MM.1S (cell line): ENCODE data around the gene RUNX2.

Experiments used
- DNase-seq: peaks from one replicate; pipeline ENCODE4 v3.0.0-alpha.2; 2015
- H2AFZ ChIP-seq: fragments of 300-600 bp; sonication (generic); 2 replicates; pipeline ENCODE4 v1.6.0; 2016; ENCODE audit warnings: antibody characterized with exemption, low read length
- H3F3A ChIP-seq: fragments of 300-600 bp; sonication (generic); 2 replicates; pipeline ENCODE4 v1.6.1; 2016; ENCODE audit warnings: mild to moderate bottlenecking, antibody characterized with exemption, low read length, moderate library complexity, mixed read lengths; ENCODE audit not compliant: insufficient read depth
- H3K27ac ChIP-seq: fragments of 300-600 bp; sonication (generic); 2 replicates; pipeline ENCODE4 v1.5.1; 2016; ENCODE audit warnings: mild to moderate bottlenecking, low read length
- H3K27me3 ChIP-seq: fragments of 300-600 bp; sonication (generic); replicated peaks from 2 replicates; pipeline ENCODE4 v1.6.0; 2016; ENCODE audit warnings: low read length; ENCODE audit not compliant: insufficient read depth
- H3K36me3 ChIP-seq: fragments of 300-600 bp; sonication (generic); replicated peaks from 2 replicates; pipeline ENCODE4 v1.6.1; 2016; ENCODE audit warnings: mild to moderate bottlenecking, low read length, mixed read lengths; ENCODE audit not compliant: insufficient read depth
- H3K4me1 ChIP-seq: fragments of 300-600 bp; sonication (generic); 2 replicates; pipeline ENCODE4 v1.6.1; 2016; ENCODE audit warnings: low read length, mixed read lengths
- H3K4me2 ChIP-seq: fragments of 300-600 bp; sonication (generic); 2 replicates; pipeline ENCODE4 v1.6.0; 2016; ENCODE audit warnings: low read depth, low read length
- H3K4me3 ChIP-seq: fragments of 300-600 bp; sonication (generic); 2 replicates; pipeline ENCODE4 v1.5.1; 2016; ENCODE audit warnings: low read length, mixed read lengths
- H3K79me2 ChIP-seq: fragments of 300-600 bp; sonication (generic); 2 replicates; pipeline ENCODE4 v1.6.1; 2016; ENCODE audit warnings: mixed run types, low read length, mixed read lengths
- H3K9ac ChIP-seq: fragments of 300-600 bp; sonication (generic); 2 replicates; pipeline ENCODE4 v1.6.1; 2016; ENCODE audit warnings: low read length, mixed read lengths
- H3K9me2 ChIP-seq: fragments of 300-600 bp; sonication (generic); replicated peaks from 2 replicates; pipeline ENCODE4 v1.6.1; 2016; ENCODE audit warnings: mild to moderate bottlenecking, low read length, mixed read lengths; ENCODE audit not compliant: insufficient read depth
- H3K9me3 ChIP-seq: fragments of 300-600 bp; sonication (generic); replicated peaks from 2 replicates; pipeline ENCODE4 v1.6.1; 2016; ENCODE audit warnings: mild to moderate bottlenecking, low read length, mixed read lengths; ENCODE audit not compliant: insufficient read depth
- H4K20me1 ChIP-seq: fragments of 300-600 bp; sonication (generic); 2 replicates; pipeline ENCODE4 v1.6.1; 2016; ENCODE audit warnings: mild to moderate bottlenecking, low read length, moderate library complexity, mixed read lengths; ENCODE audit not compliant: insufficient read depth
- EZH2 ChIP-seq: fragments of 300-600 bp; sonication (generic); optimal IDR thresholded peaks from 2 replicates; pipeline ENCODE3; 2017; ENCODE audit warnings: low read depth, mild to moderate bottlenecking, antibody characterized with exemption, low read length, mixed read lengths
- EZH2phosphoT487 ChIP-seq: fragments of 300-600 bp; sonication (generic); IDR thresholded peaks from 2 replicates; pipeline ENCODE4 v1.6.1; 2018; ENCODE audit warnings: antibody characterized with exemption, low read length
- TF ChIP-seq, protein P1 (sequence below): fragments of 300-600 bp; sonication (generic); IDR thresholded peaks from 2 replicates; pipeline ENCODE4 v1.5.1; 2016; ENCODE audit warnings: antibody characterized with exemption, low read length, mixed read lengths

RUNX2 gene

DNA sequence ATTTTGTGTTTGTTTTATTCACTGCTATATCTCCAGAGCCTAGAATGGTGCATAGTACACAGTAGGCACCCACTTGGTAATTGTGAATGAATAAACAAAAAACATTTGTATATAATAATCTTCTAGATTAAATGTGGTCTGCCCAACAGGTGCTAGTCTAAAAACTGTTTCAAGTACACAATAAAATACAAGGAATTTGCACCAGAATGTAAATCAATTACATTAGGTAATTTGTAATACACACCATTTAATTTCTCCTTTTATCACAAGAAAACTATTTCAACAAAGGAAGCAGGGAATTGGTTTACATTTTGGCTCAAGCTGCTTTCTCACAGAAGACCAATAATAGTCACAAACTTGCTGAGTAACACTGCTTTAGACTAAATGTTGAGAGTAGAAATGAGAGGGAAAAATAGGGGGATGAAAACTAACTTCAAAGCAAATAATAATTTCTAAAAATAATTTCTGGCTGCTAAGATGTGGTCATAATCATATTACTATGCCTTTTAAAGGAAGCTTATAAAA, 22.1 kb downstream of the RUNX2 start:
- H3K9me2 ChIP-seq: no peaks in the 10 kb centered on the region
- no peak overlapping the region for H3K27ac ChIP-seq
- H3K9ac ChIP-seq: no peak overlapping the region
- H3K4me3 ChIP-seq: no peak overlapping the region
- H3K79me2 ChIP-seq: no peaks in the 10 kb centered on the region
- H3K36me3 ChIP-seq: no peaks in the 10 kb centered on the region
- no peaks in the 10 kb centered on the region for H3F3A ChIP-seq
- H3K4me1 ChIP-seq: no peaks in the 10 kb centered on the region
- H2AFZ ChIP-seq: no peak overlapping the region
- no peak overlapping the region for H3K4me2 ChIP-seq
- no peak for DNase-seq
- H4K20me1 ChIP-seq: no peaks in the 10 kb centered on the region
- no peaks in the 10 kb centered on the region for H3K9me3 ChIP-seq
- no peaks in the 10 kb centered on the region for H3K27me3 ChIP-seq
- TF ChIP-seq, protein P1, sequence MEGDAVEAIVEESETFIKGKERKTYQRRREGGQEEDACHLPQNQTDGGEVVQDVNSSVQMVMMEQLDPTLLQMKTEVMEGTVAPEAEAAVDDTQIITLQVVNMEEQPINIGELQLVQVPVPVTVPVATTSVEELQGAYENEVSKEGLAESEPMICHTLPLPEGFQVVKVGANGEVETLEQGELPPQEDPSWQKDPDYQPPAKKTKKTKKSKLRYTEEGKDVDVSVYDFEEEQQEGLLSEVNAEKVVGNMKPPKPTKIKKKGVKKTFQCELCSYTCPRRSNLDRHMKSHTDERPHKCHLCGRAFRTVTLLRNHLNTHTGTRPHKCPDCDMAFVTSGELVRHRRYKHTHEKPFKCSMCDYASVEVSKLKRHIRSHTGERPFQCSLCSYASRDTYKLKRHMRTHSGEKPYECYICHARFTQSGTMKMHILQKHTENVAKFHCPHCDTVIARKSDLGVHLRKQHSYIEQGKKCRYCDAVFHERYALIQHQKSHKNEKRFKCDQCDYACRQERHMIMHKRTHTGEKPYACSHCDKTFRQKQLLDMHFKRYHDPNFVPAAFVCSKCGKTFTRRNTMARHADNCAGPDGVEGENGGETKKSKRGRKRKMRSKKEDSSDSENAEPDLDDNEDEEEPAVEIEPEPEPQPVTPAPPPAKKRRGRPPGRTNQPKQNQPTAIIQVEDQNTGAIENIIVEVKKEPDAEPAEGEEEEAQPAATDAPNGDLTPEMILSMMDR: no peak
- TF ChIP-seq EZH2phosphoT487 (no peak), EZH2 (no peak)

DNA sequence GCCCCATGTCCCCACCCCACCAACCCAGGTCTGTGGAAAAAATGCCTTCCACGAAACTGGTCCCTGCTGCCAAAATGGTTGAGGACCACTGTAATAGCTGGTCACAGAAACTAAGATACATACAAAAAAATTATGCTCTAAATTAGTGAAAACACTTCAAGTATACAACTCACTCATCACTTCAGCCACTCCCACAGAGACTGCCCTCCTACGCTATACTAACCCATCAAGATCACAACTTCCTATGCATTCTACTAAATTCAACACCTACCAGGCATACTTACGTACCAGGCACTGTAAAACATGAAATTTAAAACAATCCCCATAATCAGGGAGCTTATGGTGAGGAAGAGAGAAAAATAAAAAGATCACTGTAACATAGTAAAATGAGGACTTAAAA, 22.9 kb downstream of the RUNX2 start:
- Histone ChIP-seq H3K36me3 (no peaks in the 10 kb centered on the region), H3K4me1 (no peaks in the 10 kb centered on the region), H3F3A (no peaks in the 10 kb centered on the region), H3K79me2 (no peaks in the 10 kb centered on the region), H3K9me3 (no peaks in the 10 kb centered on the region), H3K27ac (no peak overlapping the region), H3K9me2 (no peaks in the 10 kb centered on the region), H4K20me1 (no peaks in the 10 kb centered on the region), H3K27me3 (no peaks in the 10 kb centered on the region), H3K4me2 (no peak overlapping the region), H2AFZ (no peak overlapping the region), H3K9ac (no peak overlapping the region), H3K4me3 (no peak overlapping the region)
- DNase-seq: no peak
- TF ChIP-seq EZH2phosphoT487 (no peak), EZH2 (no peak)
- TF ChIP-seq, protein P1: no peak

DNA sequence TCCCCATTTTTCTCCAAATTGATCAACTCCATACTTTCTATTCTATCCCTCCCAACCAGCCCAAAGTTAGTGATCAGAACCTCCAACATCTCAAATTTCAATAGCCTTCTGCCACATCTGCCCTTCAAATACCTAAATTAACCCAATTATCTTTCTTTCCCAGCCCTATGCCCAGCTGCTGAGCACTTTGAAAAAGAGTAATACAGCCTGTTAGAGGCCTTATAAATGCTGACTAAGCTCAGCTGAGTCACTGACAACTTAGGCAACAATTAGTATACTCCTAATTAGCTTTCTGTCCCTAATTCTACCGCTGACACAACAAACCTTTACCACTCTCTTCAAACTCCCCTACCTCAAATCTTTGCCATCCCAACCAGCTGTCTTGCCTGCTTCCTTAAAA, 23.5 kb downstream of the RUNX2 start:
- H3K36me3 ChIP-seq: no peaks in the 10 kb centered on the region
- H3K27me3 ChIP-seq: no peaks in the 10 kb centered on the region
- H3K4me2 ChIP-seq: no peak overlapping the region
- no peaks in the 10 kb centered on the region for H4K20me1 ChIP-seq
- H3K79me2 ChIP-seq: no peaks in the 10 kb centered on the region
- no peak for DNase-seq
- no peaks in the 10 kb centered on the region for H3K9me2 ChIP-seq
- TF ChIP-seq, protein P1: no peak
- TF ChIP-seq EZH2: no peak
- no peak for TF ChIP-seq EZH2phosphoT487
- no peaks in the 10 kb centered on the region for H3F3A ChIP-seq
- H2AFZ ChIP-seq: no peak overlapping the region
- no peaks in the 10 kb centered on the region for H3K4me1 ChIP-seq
- no peak overlapping the region for H3K4me3 ChIP-seq
- H3K9ac ChIP-seq: no peak overlapping the region
- no peaks in the 10 kb centered on the region for H3K9me3 ChIP-seq
- no peak overlapping the region for H3K27ac ChIP-seq
